Subcutaneous abdominal adipose tissue (tissue), 5 donors: ENCODE measurements around the gene CCDC66.

Source experiments
- H3K27ac ChIP-seq: one replicate; pipeline ENCODE4 v1.7.0; 2013; ENCODE audit warnings: low read depth, mild to moderate bottlenecking, inconsistent platforms, low read length, moderate library complexity
- H3K27me3 ChIP-seq, 5 donors: one replicate each; pipeline ENCODE4 v1.7.0; 2013; ENCODE audit warnings: low read length in 5 of 5, inconsistent platforms in 1 of 5; ENCODE audit not compliant: control insufficient read depth in 5 of 5, insufficient read depth in 4 of 5
- H3K36me3 ChIP-seq, 5 donors: one replicate each; pipeline ENCODE4 v1.7.0; 2013; ENCODE audit warnings: low read length in 5 of 5; ENCODE audit not compliant: control insufficient read depth in 5 of 5, insufficient read depth in 5 of 5
- H3K4me1 ChIP-seq, 5 donors: one replicate each; pipeline ENCODE4 v1.7.0; 2013; ENCODE audit warnings: low read length in 5 of 5, mild to moderate bottlenecking in 3 of 5, moderate library complexity in 1 of 5; ENCODE audit not compliant: control insufficient read depth in 5 of 5, insufficient read depth in 5 of 5
- H3K4me3 ChIP-seq, 5 donors: one replicate each; pipeline ENCODE4 v1.7.0; 2013; ENCODE audit warnings: low read length in 5 of 5, low read depth in 1 of 5
- H3K9ac ChIP-seq, 5 donors: one replicate each; pipeline ENCODE4 v1.7.0; 2013; ENCODE audit warnings: low read length in 5 of 5, mild to moderate bottlenecking in 4 of 5, moderate library complexity in 3 of 5
- H3K9me3 ChIP-seq, 5 donors: one replicate each; pipeline ENCODE4 v1.7.0; 2013; ENCODE audit warnings: low read length in 5 of 5; ENCODE audit not compliant: control insufficient read depth in 5 of 5
- donor health status: healthy.
- donor health status: healthy.
- donor health status: healthy.
- donor health status: healthy.
- donor health status: healthy.

The CCDC66 gene

DNA sequence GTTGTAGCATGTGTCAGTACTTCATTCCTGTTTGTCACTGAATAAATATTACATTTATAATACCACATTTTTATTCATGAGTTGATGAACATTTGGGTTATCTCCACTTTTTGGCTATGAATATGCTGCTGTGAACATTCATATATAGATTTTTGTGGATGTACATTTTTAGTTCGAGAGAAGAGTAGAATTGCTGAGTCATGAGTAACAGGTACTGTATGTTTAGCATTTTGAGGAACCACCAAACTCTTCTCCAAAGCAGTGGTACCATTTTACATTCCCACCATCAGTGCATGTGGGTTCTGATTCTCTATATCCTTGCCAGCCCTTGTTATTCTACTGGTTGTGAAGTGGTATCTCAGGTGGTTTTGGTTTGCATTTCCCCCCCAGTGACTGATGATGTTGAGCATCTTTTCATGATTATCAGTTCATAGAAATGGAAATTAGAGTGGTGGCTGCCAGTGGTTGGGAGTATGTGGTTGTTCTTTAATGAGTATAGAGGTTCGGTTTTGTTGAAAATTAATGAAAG, 59.6 kb downstream of the CCDC66 start:
- no peaks in the 10 kb centered on the region for H3K9me3 ChIP-seq
- no peaks in the 10 kb centered on the region for H3K27me3 ChIP-seq
- no peak overlapping the region for H3K27ac ChIP-seq
- H3K36me3 ChIP-seq, result peaks cover 39 to 75% (median 57%) of the 10 kb centered on the region in 5 donors
- no peak overlapping the region for H3K9ac ChIP-seq
- no peak overlapping the region for H3K4me3 ChIP-seq
- peaks cover 0 to 12% (median 4%) of the 10 kb centered on the region in 5 donors for H3K4me1 ChIP-seq

- Histone ChIP-seq H3K9me3 (no peaks in the 10 kb centered on the region), H3K4me3 (no peak overlapping the region), H3K27me3 (no peaks in the 10 kb centered on the region), H3K27ac (no peak overlapping the region), H3K9ac (no peak overlapping the region), H3K4me1 (no peaks in the 10 kb centered on the region), H3K36me3 (peaks cover 60 to 91% (median 75%) of the 10 kb centered on the region in 5 donors)
Measured at GRCh38 chr3:56620371-56620770, 63.4 kb downstream of the CCDC66 start.

DNA sequence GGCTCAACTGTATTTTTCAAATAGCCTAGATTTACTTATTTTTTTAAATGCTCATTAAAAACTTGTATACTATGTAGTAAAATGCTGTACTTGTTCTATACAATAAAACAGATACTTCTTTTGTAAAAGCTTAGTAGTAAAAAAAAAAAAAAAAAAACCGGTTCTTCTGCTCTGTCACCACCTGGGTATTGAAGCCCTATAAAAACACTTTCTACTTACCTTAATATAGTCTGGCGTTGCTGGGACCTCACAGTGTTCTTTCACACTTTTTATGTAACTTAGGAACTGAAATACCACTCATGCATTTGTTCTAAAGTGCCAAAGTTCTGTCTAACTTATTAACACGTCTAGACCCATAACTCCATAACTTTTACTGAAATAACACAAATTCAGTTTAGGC, 64.7 kb downstream of the CCDC66 start:
- Histone ChIP-seq H3K4me3 (no peak overlapping the region), H3K4me1 (no peaks in the 10 kb centered on the region), H3K27me3 (no peaks in the 10 kb centered on the region), H3K27ac (no peak overlapping the region), H3K9ac (no peak overlapping the region), H3K9me3 (no peaks in the 10 kb centered on the region), H3K36me3 (peaks cover 68 to 93% (median 77%) of the 10 kb centered on the region in 5 donors)

DNA sequence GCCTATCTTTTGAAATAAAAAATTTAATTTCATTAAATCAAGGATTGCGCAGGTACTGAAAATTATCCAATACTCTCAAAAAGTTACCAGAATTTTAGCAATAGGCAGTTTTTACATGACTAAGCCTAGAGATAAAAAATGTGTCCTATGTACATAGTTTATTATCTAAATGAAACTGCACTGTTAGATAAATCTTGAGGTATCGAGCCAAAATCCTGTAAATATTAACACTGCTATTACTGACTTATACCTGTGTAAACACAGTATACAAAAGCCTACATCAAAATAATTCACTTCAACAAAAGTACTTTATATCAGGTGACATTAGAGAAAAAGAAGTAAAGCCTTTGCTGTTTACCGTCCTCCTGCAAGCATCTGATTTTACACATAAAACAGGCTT, 65.4 kb downstream of the CCDC66 start:
- Histone ChIP-seq H3K4me3 (no peak overlapping the region), H3K27ac (no peak overlapping the region)

DNA sequence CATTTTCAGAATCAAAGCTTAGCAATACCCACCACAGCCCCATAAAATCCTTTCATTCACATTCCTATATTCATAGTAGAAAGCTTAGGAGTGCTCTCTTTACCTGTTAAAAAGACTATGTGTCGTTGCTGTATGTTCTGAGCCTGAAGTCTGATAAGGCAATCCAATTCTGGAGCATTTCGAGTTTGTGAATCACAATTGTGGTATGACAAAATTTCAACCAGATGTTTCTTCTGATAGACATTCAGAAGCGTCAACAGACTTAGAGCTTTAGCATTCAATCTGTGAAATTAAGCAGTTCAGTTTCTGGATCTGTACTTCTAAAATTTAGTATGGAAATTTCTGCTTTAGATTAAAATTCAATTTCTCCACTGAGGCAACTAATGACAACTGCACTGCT, 67.8 kb downstream of the CCDC66 start:
- Histone ChIP-seq H3K9me3 (no peaks in the 10 kb centered on the region), H3K4me1 (no peaks in the 10 kb centered on the region), H3K36me3 (peaks cover 57 to 82% (median 72%) of the 10 kb centered on the region in 5 donors), H3K9ac (no peak overlapping the region), H3K4me3 (no peak overlapping the region), H3K27ac (no peak overlapping the region), H3K27me3 (no peaks in the 10 kb centered on the region)

More for the DNA sequence above, 65.4 kb downstream of the CCDC66 start:
- Histone ChIP-seq H3K27me3 (no peaks in the 10 kb centered on the region), H3K9me3 (no peaks in the 10 kb centered on the region), H3K36me3 (peaks cover 68 to 93% (median 74%) of the 10 kb centered on the region in 5 donors), H3K9ac (no peak overlapping the region), H3K4me1 (no peaks in the 10 kb centered on the region)

DNA sequence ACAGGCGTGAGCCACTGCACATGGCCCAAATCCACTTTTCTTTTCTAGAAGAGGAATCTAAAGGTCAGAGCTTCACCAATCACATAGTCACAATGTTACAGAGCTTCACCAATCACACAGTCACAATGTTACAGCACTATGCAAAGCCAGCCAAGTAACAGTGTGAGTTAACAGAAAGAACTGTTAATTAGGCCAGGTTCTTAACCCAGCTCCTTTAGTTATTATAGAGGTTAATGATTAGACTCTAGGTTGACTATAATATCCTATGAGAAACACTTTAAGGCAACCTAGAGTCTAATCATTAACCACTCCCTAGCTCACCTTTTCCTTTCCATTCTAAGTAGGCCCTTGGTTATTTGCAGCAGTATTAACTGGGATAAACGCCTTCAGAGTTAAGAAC, 72.1 kb downstream of the CCDC66 start:
- Histone ChIP-seq H3K36me3 (peaks cover 35 to 64% (median 45%) of the 10 kb centered on the region in 5 donors), H3K4me3 (no peak overlapping the region), H3K4me1 (peaks cover 0 to 3% (median 0%) of the 10 kb centered on the region in 5 donors), H3K9ac (no peak overlapping the region), H3K27me3 (no peaks in the 10 kb centered on the region), H3K9me3 (no peaks in the 10 kb centered on the region), H3K27ac (no peak overlapping the region)

- Histone ChIP-seq H3K27ac (no peak overlapping the region), H3K9ac (no peak overlapping the region), H3K36me3 (peaks cover 34 to 60% (median 41%) of the 10 kb centered on the region in 5 donors)
Measured at GRCh38 chr3:56629451-56629850, 72.5 kb downstream of the CCDC66 start.

GRCh38 chr3:56630966-56631365, 74.0 kb downstream of the CCDC66 start:
- H3K9ac ChIP-seq, result no peak overlapping the region
- H3K4me1 ChIP-seq, result peaks cover 0 to 3% (median 0%) of the 10 kb centered on the region in 5 donors
- H3K27me3 ChIP-seq, result no peaks in the 10 kb centered on the region
- no peak overlapping the region for H3K27ac ChIP-seq
- no peaks in the 10 kb centered on the region for H3K9me3 ChIP-seq
- H3K36me3 ChIP-seq, result peaks cover 25 to 53% (median 36%) of the 10 kb centered on the region in 5 donors
- H3K4me3 ChIP-seq, result no peak overlapping the region

More at GRCh38 chr3:56629451-56629850, 72.5 kb downstream of the CCDC66 start:
- Histone ChIP-seq H3K27me3 (no peaks in the 10 kb centered on the region), H3K9me3 (no peaks in the 10 kb centered on the region), H3K4me3 (no peak overlapping the region), H3K4me1 (peaks cover 0 to 3% (median 0%) of the 10 kb centered on the region in 5 donors)

- no peak overlapping the region for H3K9ac ChIP-seq
- H3K4me3 ChIP-seq, result no peak overlapping the region
- H3K9me3 ChIP-seq, result no peaks in the 10 kb centered on the region
- H3K36me3 ChIP-seq, result peaks cover 19 to 53% (median 20%) of the 10 kb centered on the region in 5 donors
- no peak overlapping the region for H3K27ac ChIP-seq
- peaks cover 0 to 3% (median 0%) of the 10 kb centered on the region in 5 donors for H3K4me1 ChIP-seq
- H3K27me3 ChIP-seq, result no peaks in the 10 kb centered on the region
Measured at GRCh38 chr3:56633181-56633580, 76.2 kb downstream of the CCDC66 start.

DNA sequence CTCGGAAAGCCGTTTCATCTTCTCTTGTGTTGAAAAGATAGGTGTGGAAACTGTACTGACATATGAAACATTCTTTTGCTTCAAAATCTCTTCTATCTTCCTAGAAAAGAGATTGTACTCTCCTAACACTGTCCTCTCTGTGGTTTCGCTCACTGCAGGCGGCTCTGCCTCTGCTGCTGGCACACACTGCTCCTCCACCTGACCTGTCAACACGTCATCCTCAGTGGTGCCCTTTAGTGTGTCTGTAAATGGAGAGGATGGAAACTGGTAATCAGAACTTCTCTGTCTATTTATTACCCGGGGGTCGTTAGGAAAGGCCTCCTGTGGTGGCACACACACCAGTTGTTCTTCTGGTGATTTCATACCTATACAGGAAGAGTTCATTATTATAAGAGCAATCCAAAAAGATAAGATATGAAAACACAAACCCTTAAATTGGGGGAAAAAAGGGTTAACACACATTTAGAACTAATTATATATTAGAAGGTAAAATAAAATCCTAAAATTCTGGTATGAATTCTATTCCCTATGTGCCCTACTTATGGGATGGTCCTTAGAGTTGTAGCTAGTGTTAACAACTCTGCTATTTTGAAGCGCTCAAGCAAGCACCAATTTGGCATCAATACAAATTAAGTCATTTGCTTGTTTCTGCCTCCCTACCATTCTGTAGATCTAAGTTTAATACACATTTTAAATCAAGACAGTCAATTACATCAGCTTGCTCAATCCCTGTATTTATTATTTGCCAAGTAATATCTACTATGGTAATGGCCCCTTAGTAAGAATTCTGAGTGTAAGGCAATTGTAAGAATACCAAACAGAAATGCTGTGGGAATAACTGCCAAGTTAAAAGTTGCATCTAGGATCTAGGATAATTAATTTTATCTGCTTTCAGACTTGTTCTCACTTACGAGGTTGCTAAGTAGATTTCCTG, 76.9 kb downstream of the CCDC66 start:
- no peak overlapping the region for H3K27ac ChIP-seq

More for the DNA sequence above, 76.9 kb downstream of the CCDC66 start:
- Histone ChIP-seq H3K4me1 (peaks cover 0 to 3% (median 0%) of the 10 kb centered on the region in 5 donors), H3K36me3 (peaks cover 21 to 55% (median 25%) of the 10 kb centered on the region in 5 donors), H3K27me3 (no peaks in the 10 kb centered on the region), H3K9me3 (no peaks in the 10 kb centered on the region), H3K9ac (no peak overlapping the region), H3K4me3 (no peak overlapping the region)
